ENCODE measurements around the gene GPC1.

The GPC1 gene

DNA sequence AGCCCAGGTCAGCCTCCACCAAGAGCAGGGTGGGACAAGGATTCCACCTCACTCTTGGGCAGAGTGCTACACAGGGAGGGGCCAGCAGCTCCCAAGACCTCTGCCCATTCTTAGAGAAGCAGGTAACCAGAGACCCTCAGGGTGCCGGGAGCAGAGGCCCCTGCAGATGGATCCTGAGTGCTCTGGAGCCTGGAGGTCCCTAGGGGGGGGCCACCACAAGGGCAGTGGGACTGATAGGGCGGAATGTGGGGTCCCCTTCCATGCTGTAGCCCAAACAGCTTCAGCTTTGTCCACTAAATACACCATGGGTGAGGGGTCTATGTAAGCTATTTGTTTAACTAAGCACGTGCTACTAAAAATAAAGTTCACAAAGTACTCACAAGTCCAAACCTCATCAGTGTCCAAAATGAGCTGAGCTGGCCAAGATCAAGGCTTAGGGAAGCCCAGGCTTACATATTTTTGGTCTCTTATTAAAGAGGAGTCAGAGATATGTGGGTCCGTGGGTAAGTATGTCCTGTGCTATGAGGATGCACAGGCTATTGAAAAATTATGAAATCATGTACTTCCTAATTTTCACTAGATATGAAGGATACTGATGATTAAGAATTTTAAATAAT is 21.5 kb upstream of the GPC1 start:
- no peak for DNase-seq

DNA sequence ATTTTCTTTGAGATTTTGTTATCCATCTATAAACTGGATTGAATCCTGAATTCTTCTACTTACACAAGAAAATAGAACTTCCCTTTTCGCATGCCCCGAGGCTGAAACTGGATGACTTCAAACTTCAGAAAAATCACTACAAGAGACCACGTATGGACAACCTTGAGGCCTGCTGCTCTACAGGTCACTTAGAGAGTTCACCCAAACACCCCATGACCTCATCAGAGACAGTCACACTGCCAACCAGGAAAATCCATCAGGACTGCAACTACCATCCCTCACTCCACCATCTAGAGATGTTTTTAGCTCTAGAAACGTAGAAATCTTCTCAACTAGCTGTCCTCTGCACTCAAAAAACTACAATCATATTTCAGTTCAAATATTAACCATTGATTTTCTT is 18.6 kb upstream of the GPC1 start:
- DNase-seq: no peak

DNA sequence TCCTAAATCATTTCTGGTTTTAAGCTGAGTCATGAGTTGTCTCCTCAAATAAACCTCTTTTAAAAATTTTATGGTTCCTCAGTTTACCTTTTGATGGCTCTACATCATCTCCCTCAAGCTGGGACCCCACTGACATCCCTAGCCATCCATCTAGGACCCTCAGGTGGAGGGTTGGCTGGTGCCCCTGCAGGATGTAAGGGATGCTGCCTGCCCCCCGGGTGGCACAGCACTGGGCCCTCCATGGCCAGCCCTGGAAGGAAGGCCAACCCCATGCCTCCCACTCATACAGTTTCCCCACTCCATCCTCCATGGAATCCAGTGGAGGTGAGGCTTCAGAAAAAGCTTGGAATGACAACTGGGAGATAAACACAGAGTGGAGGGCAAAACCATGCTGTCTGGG is 17.2 kb upstream of the GPC1 start:
- no peak for DNase-seq

DNA sequence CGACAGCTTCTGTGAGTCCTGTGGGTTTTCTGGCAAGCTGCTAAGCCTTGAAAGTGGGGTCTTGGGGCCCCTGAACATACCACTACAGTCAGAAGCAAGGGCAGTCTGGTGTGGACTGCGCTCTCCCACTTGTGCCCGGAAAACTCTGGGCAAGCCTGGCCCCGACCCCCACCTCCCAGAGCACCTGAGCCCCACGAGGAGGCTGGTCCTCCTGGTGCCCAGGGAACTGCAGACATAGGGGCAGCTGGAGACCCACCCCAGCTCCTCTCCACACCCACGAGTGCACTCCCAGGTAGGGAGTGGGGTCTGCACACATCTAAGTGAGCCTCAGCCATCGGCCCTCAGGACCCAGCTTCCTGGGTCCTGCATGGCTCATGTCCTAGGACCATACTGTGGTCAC is 16.2 kb upstream of the GPC1 start:
- no peak for DNase-seq

DNA sequence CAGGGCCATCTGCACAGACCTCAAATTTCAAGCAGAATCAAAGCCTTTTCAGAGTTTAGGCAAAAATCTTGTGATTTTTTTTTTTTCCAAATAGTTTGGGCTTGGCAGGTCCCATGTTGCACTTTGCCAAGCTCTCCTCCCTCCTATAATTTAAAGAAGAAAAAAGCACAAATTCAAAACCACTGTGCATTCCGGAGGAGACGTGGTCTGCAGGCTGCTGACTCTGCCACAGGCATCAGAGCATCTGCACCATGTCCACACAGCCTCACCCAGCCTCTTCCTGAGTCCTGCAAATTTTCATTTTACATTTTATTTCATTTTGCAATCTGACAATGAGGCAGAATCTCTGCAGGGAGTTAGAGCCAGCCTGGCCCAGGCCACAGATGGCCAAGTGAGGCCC is 15.7 kb upstream of the GPC1 start:
- DNase-seq: no peak

DNA sequence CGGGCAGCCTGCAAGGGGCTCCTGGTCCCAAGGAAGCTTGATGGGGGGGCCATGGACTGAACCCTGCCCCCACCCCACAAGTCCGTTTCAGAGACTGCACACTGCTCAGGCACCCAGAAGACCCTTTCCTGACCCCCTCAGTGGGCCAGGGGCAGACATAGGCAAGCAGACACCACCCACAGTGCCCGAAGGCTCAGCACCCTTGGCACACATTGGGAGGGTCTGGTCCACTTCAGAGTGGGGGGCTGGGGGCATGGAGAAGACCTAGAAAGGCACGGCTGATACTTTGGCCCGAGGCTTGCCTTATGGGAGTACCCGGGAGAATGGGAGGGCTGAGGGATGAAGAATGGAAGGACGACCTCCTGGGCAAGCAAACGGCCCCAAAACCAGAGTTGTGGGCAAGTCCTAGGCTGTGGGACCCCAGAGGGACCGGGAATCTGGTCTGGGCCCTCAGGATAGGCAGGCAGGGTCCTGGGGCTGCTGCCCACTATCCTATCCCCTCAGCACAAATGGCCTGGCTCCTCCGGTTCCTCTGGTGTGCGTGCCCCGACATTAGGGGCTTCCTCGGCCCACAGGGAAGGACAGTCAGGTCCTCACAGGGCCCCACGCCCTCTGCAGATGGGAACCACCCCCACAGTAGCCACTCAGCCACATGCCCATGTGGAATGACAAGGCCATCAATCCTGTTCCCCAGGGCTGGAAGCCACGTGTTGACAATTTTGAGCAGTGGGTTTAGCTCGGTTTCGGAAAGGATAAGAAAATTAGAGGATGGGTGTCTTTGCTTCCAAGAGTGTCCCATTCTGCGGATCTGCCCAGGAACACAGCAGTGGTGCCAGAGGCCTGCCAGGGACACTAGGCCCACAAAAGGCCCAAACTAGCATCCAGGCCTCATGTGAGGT is 15.0 kb upstream of the GPC1 start:
- DNase-seq: no peak

DNA sequence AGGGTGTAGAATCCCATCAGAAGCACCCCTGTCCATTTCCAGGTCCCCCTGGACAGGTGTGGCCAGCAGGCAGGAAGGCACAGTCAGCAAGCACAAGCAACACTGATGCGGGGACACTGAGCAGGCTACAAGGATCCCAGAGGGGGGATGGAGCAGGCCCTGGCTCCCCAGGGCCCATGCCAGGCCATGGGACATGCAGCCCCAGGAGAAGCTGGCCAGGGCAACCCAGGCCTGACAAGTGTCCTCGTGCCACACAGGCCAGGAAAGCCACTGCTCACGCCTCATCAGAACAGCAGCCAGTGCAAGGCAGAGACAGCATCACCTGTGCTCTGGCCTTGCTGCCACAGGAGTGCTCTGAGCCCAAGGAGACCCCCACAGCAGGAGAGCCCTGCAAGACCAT is 14.1 kb upstream of the GPC1 start:
- DNase-seq: no peak

DNA sequence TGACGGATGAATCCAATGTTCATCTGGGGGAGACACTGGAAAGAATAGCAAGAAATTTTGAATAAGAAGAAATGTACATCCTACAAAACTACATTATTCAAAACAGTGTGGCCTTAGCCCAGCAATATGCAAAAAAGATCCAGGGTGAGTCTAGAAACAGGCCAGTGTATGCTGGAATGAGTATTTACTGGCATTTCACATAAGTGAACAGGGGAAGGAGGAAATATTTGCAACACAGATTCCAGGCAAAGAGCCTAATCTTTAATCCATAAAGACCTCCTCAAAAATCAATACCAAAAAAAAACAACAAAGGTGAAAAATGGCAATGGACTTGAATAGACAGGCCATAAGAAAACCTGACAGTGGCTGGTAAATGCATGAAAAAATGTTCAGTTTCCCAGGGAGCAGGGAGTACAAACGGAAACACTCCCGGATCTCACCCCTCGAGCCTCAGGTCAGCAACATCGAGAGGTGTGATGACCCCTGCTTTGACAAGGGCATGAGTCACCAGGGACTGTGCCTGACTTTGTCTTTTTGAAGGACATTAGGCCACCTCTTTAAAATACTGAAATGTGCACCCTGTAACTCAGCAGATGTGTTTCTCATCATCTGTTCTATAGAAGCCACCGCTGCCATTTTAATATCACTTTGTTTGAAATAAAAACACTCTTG is 12.7 kb upstream of the GPC1 start:
- no peak for DNase-seq

DNA sequence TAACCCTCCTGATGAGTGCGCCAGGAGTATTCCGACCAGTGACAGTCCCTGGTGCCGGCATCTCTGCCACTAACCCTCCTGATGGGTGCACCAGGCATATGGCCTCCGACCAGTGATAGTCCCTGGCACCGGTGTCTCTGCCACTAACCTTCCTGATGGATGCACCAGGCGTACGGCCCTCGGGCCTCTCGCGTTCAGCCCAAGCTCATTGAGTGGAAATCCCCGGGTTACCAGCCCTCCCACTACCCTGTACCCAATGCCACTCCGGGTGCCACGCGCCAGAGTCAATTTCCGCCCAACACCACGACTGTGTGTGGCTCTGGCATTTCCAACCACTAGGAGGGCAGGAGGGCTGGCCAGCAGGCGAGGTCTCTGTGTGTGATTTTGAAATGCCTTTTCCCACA is 11.7 kb upstream of the GPC1 start:
- DNase-seq: no peak

DNA sequence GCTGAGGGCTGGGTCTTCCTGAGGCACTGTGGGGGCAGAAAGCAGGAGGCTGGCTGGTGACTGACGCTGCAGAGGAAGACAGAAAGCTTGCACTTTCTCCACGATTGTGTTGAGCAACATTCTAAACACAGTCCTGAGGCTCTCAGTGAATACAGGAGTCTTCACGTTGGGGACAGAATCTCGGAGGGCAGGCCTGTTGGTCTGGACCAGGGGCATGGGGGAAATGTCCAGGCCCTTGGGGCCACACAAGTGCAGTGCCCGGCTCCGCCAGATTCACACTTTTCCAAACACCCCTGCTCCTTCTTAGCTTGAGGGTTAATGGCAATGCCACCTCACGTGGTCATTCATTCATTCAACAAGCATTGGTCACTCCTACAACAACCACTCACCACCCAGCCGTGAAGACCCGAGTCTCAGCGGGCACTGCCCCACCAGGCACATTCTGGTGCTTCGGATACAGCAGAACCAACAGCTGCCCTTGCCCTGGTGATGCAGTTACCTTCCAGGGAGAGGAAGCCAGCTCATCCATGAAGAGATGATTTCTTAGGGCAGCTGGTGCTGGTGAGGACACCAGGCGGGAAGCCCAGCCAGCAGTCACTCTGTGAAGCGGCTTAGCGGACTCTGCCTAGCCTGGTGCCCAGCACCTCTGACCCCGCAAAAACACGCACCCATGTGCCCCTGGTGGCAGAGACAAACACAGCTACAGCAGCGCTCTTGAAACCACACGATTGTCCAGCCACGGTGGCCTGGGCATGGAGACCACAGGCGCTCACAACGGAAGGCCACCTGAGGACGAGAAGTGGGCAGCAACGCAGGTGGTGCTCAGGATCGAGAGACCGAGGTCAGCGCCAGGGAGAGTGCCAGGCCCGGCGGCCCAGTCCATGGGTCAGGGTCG is 10.9 kb upstream of the GPC1 start:
- no peak for DNase-seq

DNA sequence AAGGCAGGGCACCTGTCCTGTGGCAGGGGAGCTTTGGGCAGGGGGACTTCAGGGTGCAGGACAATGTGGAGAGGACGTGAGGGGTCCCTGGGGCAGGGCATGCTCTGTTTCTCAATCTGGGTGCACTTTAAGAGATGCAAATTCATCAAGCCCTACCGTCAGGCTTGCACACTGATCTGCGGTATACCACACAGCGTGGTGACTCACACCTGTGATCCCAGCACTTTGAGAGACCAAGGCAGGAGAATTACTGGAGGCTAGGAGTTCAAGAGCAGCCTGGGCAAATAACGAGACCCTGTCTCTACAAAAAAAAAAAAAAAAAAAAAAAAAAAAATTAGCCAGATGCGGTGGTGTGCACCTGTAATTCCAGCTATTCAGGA is 10.2 kb upstream of the GPC1 start:
- DNase-seq: no peak

DNA sequence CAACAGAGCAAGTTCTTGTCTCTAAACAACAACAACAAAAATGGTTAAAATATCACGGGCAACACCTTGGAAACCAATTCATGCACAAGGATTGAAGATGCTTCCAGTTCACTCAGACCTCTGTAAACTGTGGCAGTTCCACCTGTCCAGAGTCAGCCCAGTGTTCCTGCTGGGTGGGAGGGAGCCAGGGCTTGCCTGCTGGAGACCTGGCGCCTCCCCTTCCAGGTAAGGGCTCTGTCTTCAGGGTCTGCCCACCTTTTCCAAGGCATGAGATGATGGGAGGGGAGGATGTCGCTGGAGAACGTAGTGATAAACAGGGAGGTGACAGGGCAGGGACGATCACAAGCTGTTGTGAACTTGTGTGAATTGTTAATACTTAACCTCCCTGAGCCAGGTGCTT is 9.8 kb upstream of the GPC1 start:
- DNase-seq: no peak

DNA sequence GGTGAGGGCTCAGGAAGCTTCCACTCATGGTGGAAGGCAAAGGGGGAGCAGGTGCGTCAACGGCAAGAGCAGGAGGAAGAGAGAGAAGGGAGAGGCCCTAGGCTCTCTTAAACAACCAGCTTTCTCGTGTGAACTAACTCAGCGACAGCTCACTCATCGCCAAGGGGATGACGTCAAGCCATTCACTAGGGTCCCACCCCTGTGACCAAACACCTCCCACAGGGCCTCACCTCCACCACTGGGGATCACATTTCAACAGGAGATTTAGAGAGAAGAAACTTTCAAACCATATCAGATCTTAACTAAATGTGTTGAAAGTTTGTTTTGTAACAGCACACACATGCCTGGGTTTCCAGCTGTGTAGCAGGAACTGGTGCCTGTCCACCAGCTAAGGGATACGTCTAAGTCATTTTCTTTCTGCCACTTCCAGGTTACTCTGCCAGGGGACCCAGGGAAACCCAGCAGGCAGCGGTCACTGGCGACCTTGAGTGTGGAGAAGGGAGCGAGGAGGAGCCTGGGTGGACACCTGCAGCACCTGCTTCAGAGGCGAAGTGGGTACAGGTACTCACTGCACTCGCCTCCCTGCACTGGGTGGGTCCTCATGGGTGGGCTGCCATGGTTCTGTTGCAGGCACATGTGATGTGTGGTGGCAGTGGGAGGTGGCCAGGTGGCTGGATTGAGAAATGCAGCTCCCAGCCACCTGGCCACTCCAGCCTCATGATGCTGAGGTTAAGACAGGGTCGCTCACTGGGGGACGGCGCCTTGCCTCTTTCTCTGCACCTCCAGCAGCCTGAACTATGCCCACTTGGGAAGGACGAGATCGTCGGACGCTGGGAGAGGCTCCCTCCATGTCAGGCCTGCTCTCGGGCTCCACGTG is 8.4 kb upstream of the GPC1 start:
- no peak for DNase-seq

DNA sequence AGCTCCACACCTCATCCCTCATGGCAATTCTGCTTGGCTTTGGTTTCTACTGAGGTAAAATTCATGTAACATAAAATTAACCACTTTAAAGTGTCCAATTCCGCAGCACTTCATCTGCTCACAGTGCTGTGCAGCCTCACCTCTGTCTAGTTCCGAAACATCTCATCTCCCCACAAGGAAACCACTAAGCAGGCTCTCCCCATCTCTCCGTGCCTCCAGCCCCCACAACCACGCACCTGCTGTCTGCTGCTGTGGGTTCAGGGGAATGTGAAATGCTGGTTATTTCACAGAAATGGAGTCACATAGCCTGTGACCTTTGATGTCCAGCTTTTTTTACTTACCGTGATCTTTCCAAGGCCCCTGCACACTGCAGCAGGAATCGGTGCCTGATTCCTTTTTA is 7.7 kb upstream of the GPC1 start:
- no peak for DNase-seq

DNA sequence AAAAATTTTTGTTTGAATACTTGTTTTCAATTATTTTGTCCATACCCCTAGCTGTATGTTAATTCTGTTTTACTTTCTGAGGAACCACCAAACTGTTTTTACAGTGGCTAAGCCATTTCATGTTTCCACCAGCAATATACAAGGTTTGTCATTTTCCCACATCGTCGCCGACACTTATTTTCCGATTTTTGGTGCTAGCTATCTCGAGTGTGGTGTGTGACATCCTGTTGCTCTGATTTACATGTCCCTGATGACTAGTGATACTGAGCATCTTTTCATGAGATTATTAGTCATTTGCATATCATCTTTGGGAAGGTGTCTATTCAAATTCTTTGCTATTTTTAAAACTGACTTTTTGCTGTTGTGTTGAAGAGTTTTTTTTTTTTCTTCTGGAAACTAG is 7.2 kb upstream of the GPC1 start:
- no peak for DNase-seq

DNA sequence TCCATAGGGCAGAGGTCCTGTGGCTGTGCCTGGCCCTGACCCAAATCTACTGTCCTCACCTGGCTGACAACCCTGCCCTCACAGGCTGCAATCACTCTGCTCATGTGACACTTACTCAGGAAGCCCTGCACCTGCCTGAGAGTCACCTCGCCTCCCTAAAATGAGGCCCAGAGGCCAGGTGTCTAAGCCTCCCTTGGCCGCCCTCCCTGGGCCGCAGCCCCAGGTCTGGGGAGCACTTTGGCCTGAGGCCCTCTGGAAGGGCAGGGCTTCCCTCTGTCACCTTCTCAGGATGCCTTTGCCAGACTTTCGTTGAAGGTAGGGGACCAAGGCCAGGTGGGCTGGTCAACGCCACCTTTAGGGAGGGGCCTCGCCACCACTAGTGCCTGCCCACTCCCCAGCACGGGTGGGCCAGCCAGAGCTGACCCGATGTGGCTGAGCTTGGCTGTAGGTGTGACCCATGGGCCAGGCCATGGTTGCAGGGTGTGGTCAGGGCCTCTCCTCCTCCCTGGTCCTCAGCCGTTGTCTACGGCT is 6.1 kb upstream of the GPC1 start:
- DNase-seq: no peak

DNA sequence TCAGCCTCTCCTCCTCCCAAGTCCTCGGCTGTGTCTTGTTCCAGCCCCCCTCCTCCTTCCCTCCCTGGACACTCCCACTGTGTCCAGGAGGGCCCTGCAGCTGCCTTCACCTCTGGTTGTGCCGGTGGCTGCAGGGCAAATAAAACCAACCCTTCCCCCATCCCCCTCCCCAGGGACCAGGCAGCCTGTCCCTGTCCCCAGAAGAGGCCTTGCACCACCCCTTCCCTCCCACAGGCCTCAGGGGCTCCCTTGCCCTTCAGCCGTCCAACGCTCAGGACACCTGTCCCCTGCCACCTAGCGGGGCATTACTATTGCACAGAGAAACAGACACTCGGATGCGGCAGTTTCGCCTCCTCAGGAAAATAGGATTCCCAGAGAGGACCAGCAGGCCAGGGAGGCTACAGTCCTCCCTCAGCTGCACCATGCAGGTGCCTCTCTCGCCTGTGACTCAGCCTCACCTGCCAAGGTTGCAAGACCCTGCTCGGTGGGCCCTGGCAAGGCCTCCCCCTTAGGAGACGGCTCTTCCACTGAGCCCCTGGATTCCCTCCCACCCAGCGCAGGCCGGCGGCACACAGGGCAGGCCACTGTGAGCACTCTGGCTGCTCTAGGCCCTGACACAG is 5.5 kb upstream of the GPC1 start:
- DNase-seq: no peak

DNA sequence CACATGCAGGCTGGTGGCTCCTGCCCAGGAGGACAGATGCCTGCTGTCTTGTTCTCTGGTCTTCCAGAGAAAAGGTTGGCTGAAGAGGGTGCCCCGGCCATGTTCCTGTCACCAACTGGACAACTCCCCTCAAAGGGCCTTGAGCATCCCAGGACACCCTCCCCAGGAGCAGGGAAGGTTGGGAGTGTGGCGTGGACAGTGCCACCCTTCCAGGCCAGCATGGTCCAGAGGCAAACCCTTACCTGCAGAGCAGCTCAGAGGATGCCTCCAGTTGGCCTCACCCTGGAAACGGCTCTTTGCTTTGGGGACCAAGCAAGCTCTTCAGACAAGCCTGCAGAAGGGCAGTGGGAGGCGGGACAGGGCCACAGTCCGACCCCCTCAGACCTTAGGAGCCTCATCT is 4.9 kb upstream of the GPC1 start:
- DNase-seq: no peak

DNA sequence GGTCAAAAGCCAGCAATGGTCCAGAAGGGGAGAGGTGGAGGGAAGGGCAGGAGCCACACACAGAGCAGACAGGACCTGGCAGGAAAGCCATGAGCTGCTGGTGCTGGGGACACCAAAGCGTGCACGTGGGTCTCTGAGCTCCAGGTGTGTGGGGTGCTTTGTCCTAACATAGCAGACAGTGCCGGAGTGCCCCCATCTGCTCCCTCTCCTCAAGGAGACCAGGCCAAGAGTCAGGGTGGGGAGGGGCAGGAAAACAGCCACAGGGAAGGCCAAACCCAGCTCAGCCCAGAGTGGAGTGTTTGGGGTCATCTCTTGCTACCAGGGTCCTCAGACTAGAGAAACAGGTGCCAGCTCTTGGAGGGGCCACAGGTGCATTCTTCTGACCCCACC is 4.2 kb upstream of the GPC1 start:
- DNase-seq: no peak

DNA sequence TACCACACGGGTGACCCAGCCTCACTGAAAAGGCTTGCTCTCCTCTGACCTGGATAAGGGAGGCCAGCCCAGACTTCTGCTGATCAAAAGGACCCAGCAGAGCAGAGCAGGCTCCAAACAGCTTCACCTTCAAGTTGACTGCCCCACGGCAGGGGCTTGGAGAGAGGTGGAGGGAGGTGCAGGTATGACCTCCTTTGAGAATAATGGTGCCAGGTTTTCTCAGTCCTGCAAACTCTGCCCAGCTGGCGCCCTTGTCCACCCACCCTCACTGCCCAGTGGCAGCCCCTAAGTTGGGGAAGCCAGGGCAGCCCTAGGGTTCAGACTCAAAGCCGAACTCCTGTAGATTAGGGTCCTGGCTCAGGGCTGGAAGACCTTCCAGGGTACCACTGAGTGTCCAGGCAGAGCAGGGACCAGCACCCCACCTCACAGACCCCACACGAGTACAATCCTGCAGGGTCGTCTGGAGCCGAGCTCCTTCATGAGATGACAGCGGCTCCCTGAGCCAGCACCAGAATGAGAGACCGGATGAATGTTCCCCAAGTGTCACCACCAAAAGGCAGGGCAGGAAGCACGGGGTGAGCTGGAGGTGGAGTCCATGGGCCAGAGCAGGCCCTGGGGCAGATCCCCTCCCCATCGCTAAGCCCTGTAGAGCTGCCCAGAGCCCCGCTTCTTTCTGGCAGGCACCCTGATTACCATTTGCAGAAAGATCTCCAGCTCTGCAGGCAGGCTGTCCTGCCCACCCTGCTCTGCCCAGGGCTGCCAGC is 3.6 kb upstream of the GPC1 start:
- no peak for DNase-seq

DNA sequence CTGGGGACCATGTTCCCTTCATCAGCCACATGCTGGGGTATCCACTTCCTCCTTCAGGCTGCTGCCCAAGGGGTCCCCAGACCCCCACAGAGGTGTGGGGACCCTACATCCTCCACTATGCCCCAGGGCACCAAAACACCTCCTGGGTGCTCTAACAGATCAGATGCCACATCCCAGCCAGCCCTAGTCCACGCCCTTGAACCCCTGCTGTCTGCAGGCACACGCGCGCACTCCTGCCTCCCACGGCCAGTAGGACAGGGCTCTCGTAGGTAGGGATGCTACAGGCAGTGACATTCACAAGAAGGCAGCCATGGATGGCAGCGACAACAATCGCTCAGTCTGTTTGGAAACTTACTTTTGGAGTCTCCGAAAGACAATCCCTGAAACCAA is 3.0 kb upstream of the GPC1 start:
- DNase-seq: no peak
